Liver (tissue), 3 donors: ENCODE data around the gene KIF5A.

Experiments
- CTCF ChIP-seq: fragments of 150-350 bp; IDR thresholded peaks from 2 replicates; pipeline ENCODE4 v1.5.1; 2017; ENCODE audit warnings: improper control_type of control experiment, low read depth, low read length; ENCODE audit not compliant: missing input control
- FOXA1 ChIP-seq: IDR thresholded peaks from 2 replicates; pipeline ENCODE4 v1.6.1; 2016; ENCODE audit warnings: antibody characterized with exemption
- NR2F2 ChIP-seq: IDR thresholded peaks from 2 replicates; pipeline ENCODE4 v1.6.1; 2016; ENCODE audit warnings: antibody characterized with exemption
- RAD21 ChIP-seq, 2 donors: IDR thresholded peaks; 2 replicates each; pipeline ENCODE4 v1.6.1; 2016; ENCODE audit warnings: antibody characterized with exemption in 2 of 2, mild to moderate bottlenecking in 2 of 2
- donor health status: healthy.
- donor health status: healthy.

GRCh38 chr12:57628280-57629191 lies 78.7 kb downstream of the KIF5A start:
- TF ChIP-seq CTCF (no peak), FOXA1 (no peak), NR2F2 (no peak), RAD21 (IDR thresholded peaks at IDR 0.05) (no peak)
